ENCODE results near the gene MAGIX.

GRCh38 chrX:49202022-49202421 lies 39.5 kb downstream of the MAGIX start:
- TF ChIP-seq REST (IDR thresholded peaks at IDR 0.05; ENCODE audit: unreplicated experiment) (no peak), ETS1 (IDR thresholded peaks at IDR 0.05) (no peak), EZH2phosphoT487 (IDR thresholded peaks at IDR 0.05; ENCODE audit: unreplicated experiment) (no peak), CTCF (conservative IDR thresholded peaks at IDR 0.05; ENCODE audit: low read depth in 2 of 2) (no peak), EZH2 (IDR thresholded peaks at IDR 0.05; ENCODE audit: low read depth, unreplicated experiment) (no peak), CREB1 (CRISPR knock-in tag; IDR thresholded peaks at IDR 0.05; ENCODE audit: low read depth) (no peak), ZNF462 (CRISPR knock-in tag; IDR thresholded peaks at IDR 0.05) (no peak)
